ENCODE data around the gene XG.

- TF ChIP-seq CTCF (conservative IDR thresholded peaks at IDR 0.05 in 1 of 2, IDR thresholded peaks at IDR 0.05 in 1 of 2; ENCODE audit: extremely low read depth in 1 of 2, insufficient read depth in 1 of 2, low read depth in 1 of 2, low read length in 2 of 2) (no peak), EZH2 (IDR thresholded peaks at IDR 0.05; ENCODE audit: borderline replicate concordance, low read length) (no peak)
Measured at GRCh38 chrX:2751291-2751690, 549 bp upstream of the XG start.
